CD4-positive, alpha-beta T cell (primary cell): ENCODE data around the gene HOXA5. TPM values are rescaled to one million over a fixed set of nuclear protein-coding genes. Genes with fewer than 3 reads are reported as not detected.

Experiments
- ATAC-seq: fragments of 200-7000 bp; cut with Tn5 transposase; one replicate; pipeline ENCODE4 v1.10.0; 2022; ENCODE audit warnings: mild to moderate bottlenecking; ENCODE audit not compliant: poor library complexity
- CTCF ChIA-PET: fragments of 350-600 bp; sonication (Branson Sonifier 250); formaldehyde crosslinking; loops from one replicate; lab custom pipeline; 2021; ENCODE audit warnings: antibody characterized with exemption, inconsistent platforms; lab: Charles Lee
- POLR2A ChIA-PET: fragments of 350-600 bp; sonication (Branson Sonifier 250); formaldehyde crosslinking; loops from one replicate; lab custom pipeline; 2021; ENCODE audit warnings: antibody characterized with exemption, inconsistent platforms; lab: Charles Lee
- DNase-seq, 14 experiments: peaks; one replicate each; pipeline ENCODE4 v3.0.0-alpha.2; 2013 to 2020; ENCODE audit warnings: mixed read lengths in 2 of 14
- H3K27ac ChIP-seq, 2 donors: one replicate each; pipeline versions ENCODE4 v1.5.1 to v1.7.0; 2013; ENCODE audit warnings: low read length in 2 of 2, low read depth in 1 of 2, mild to moderate bottlenecking in 1 of 2
- H3K27me3 ChIP-seq, 2 experiments: 1 replicate in 1 of 2; 2 replicates in 1 of 2; pipeline versions ENCODE4 v1.6.1 to v1.7.0; 2013; ENCODE audit warnings: low read length in 2 of 2, control low read depth in 1 of 2, mild to moderate bottlenecking in 1 of 2, moderate library complexity in 1 of 2; ENCODE audit not compliant: insufficient read depth in 2 of 2, control insufficient read depth in 1 of 2
- H3K36me3 ChIP-seq: one replicate; pipeline ENCODE4 v1.6.1; 2013; ENCODE audit warnings: low read length, control low read depth; ENCODE audit not compliant: insufficient read depth
- H3K4me1 ChIP-seq: one replicate; pipeline ENCODE4 v1.6.1; 2013; ENCODE audit warnings: low read length, control low read depth; ENCODE audit not compliant: insufficient read depth
- H3K4me3 ChIP-seq: one replicate; pipeline ENCODE4 v1.5.1; 2013; ENCODE audit warnings: mild to moderate bottlenecking, low read length, moderate library complexity
- H3K9me3 ChIP-seq, 2 experiments: 1 replicate in 1 of 2; 2 replicates in 1 of 2; pipeline versions ENCODE4 v1.6.1 to v1.7.0; 2013; ENCODE audit warnings: low read length in 2 of 2, mild to moderate bottlenecking in 2 of 2, control low read depth in 1 of 2, moderate library complexity in 1 of 2; ENCODE audit not compliant: control insufficient read depth in 1 of 2, insufficient read depth in 1 of 2
- H3K27ac Mint-ChIP-seq: one replicate; pipeline ENCODE4 v1.8.0; 2020; ENCODE audit warnings: mixed read lengths
- H3K27me3 Mint-ChIP-seq: one replicate; pipeline ENCODE4 v1.8.0; 2021; ENCODE audit warnings: mixed read lengths
- H3K36me3 Mint-ChIP-seq: one replicate; pipeline ENCODE4 v1.8.0; 2021; ENCODE audit warnings: low read depth, mixed read lengths
- H3K4me1 Mint-ChIP-seq: one replicate; pipeline ENCODE4 v1.8.0; 2021; ENCODE audit warnings: low read depth, mixed read lengths
- H3K4me3 Mint-ChIP-seq: one replicate; pipeline ENCODE4 v1.8.0; 2020; ENCODE audit warnings: mild to moderate bottlenecking, mixed read lengths
- H3K9me3 Mint-ChIP-seq: one replicate; pipeline ENCODE4 v1.8.0; 2020; ENCODE audit warnings: mixed read lengths
- CTCF ChIP-seq: fragments of 200-600 bp; IDR thresholded peaks from one replicate; pipeline ENCODE4 v1.8.0; 2022; ENCODE audit warnings: antibody characterized with exemption, mild to moderate bottlenecking
- intact Hi-C, 2 experiments: fragments of 100-400 bp; cut with DNase I in 1 of 2; cut with micrococcal nuclease in 1 of 2; formaldehyde crosslinking; loops; one replicate each; pipeline versions ENCODE4 v1.15.1 to v1.9.0; 2023 to 2025; cut with DNase I, micrococcal nuclease
- total RNA-seq, 174 experiments: library from RNA in 2 of 174; stranded (reverse) in 2 of 174; gene quantifications; one replicate each; pipeline ENCODE4 v1.2.3 and lab custom pipeline; 2021 to 2026

HOXA5 gene
- total RNA-seq, 2 experiments from 2014 or later, result not detected

DNA sequence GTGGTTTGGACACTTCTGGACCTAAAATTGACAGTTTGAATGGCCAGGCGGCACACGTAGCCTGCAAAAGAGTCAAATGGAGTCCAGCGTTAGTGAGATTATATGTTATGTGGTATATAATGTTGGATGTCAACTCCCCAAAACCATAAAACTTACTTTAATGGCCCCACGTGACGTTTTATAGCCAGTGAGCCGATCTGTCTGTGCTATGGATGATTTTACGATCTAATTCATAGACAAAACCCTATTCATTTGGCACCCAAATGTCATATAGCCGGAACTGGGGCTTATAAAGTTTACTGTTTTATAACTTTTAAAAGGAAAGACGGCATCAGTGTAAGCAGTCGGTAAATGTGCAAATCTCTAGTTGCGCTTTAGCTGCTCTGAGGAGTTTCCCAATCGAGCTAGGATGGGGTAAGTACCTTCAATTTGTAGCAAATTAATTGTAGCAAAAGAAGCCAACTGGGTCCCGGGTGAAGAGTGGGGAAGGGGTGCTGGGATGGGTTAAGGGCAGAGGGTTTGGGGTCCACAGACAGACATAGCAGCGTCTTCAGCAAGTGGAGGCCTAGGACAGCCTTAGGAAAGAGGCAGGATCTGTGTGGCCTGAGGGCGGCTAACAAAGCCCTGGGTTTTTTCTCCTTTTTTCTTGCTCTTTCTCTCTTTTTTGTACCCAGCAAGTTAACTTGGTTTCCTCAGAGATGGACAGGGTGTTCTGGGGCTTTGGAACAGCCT is 3.2 kb downstream of the HOXA5 start:
- ChIA-PET CTCF (interaction anchor here (1.1 kb wide), 1 partner anchor 11 kb away, joined by 3 read pairs; no protein-coding TSS in a partner anchor), POLR2A (no interaction called here)
- no peak overlapping the region for H3K27ac ChIP-seq
- H3K9me3 Mint-ChIP-seq, result no peaks in the 10 kb centered on the region
- TF ChIP-seq CTCF, result no peak
- H3K27ac Mint-ChIP-seq, result no peak overlapping the region
- no peak overlapping the region for H3K4me3 Mint-ChIP-seq
- no peaks in the 10 kb centered on the region for H3K36me3 Mint-ChIP-seq
- DNase-seq (no peak), ATAC-seq (no peak)
- H3K27me3 Mint-ChIP-seq, result peaks cover 72% of the 10 kb centered on the region
- H3K4me1 Mint-ChIP-seq, result no peaks in the 10 kb centered on the region
- H3K4me1 ChIP-seq, result no peaks in the 10 kb centered on the region
- H3K4me3 ChIP-seq, result no peak overlapping the region
- H3K9me3 ChIP-seq, result peaks cover 0 to 20% of the 10 kb centered on the region in 2 experiments
- H3K27me3 ChIP-seq, result peaks cover 25 to 66% of the 10 kb centered on the region in 2 experiments
- intact Hi-C loops, result no loop called here
- H3K36me3 ChIP-seq, result no peaks in the 10 kb centered on the region

GRCh38 chr7:27139334-27140125 is 4.0 kb downstream of the HOXA5 start:
- Histone ChIP-seq H3K4me1 (no peaks in the 10 kb centered on the region), H3K27ac (no peak overlapping the region), H3K4me3 (no peak overlapping the region), H3K27me3 (peaks cover 19 to 66% of the 10 kb centered on the region in 2 experiments), H3K36me3 (no peaks in the 10 kb centered on the region), H3K9me3 (peaks cover 0 to 12% of the 10 kb centered on the region in 2 experiments)
- ATAC-seq (no peak), DNase-seq (no peak)
- Mint-ChIP-seq H3K27me3 (peaks cover 79% of the 10 kb centered on the region), H3K27ac (no peak overlapping the region), H3K4me1 (no peaks in the 10 kb centered on the region), H3K9me3 (no peaks in the 10 kb centered on the region), H3K36me3 (no peaks in the 10 kb centered on the region), H3K4me3 (no peak overlapping the region)
- TF ChIP-seq CTCF, result no peak
- ChIA-PET CTCF (interaction anchor here (1.1 kb wide), 1 partner anchor 12 kb away, joined by 3 read pairs; no protein-coding TSS in a partner anchor), POLR2A (no interaction called here)
- intact Hi-C loops, result no loop called here

- ChIA-PET CTCF (no interaction called here), POLR2A (no interaction called here)
- ATAC-seq (no peak), DNase-seq (no peak)
- no peaks in the 10 kb centered on the region for H3K36me3 ChIP-seq
- no peak overlapping the region for H3K4me3 ChIP-seq
- intact Hi-C loops, result no loop called here
- peaks cover 0 to 10% of the 10 kb centered on the region in 2 experiments for H3K9me3 ChIP-seq
- no peaks in the 10 kb centered on the region for H3K4me1 ChIP-seq
- peaks cover 79% of the 10 kb centered on the region for H3K27me3 Mint-ChIP-seq
- H3K9me3 Mint-ChIP-seq, result no peaks in the 10 kb centered on the region
- no peak overlapping the region for H3K4me3 Mint-ChIP-seq
- no peaks in the 10 kb centered on the region for H3K36me3 Mint-ChIP-seq
- no peak for TF ChIP-seq CTCF
- H3K27ac Mint-ChIP-seq, result no peak overlapping the region
- H3K27ac ChIP-seq, result no peak overlapping the region
- peaks cover 19 to 63% of the 10 kb centered on the region in 2 experiments for H3K27me3 ChIP-seq
- no peaks in the 10 kb centered on the region for H3K4me1 Mint-ChIP-seq
Measured at GRCh38 chr7:27138985-27139333, 4.5 kb downstream of the HOXA5 start.
